ENCODE data around the gene MINPP1.
"Not testable (repeated sequence)": the region's sequence is repeated elsewhere in the genome, so short reads cannot be mapped to it uniquely, and the experiment has no call there.

Gene MINPP1

GRCh38 chr10:87579563-87579962 lies 74.9 kb downstream of the MINPP1 start:
- peaks cover 21% of the 10 kb centered on the region for H3K27me3 Mint-ChIP-seq

GRCh38 chr10:87580016-87580415 lies 75.3 kb downstream of the MINPP1 start:
- H3K27ac Mint-ChIP-seq = no peak overlapping the region
- H3K9me3 Mint-ChIP-seq = no peaks in the 10 kb centered on the region
- peaks cover 21% of the 10 kb centered on the region for H3K27me3 Mint-ChIP-seq
- no peaks in the 10 kb centered on the region for H3K4me1 Mint-ChIP-seq
- no peak overlapping the region for H3K4me3 Mint-ChIP-seq
- no peaks in the 10 kb centered on the region for H3K36me3 Mint-ChIP-seq

More at GRCh38 chr10:87579563-87579962, 74.9 kb downstream of the MINPP1 start:
- no peaks in the 10 kb centered on the region for H3K9me3 Mint-ChIP-seq
- H3K4me3 Mint-ChIP-seq = no peak overlapping the region
- H3K36me3 Mint-ChIP-seq = no peaks in the 10 kb centered on the region
- H3K4me1 Mint-ChIP-seq = no peaks in the 10 kb centered on the region
- no peak overlapping the region for H3K27ac Mint-ChIP-seq

- peaks cover 4% of the 10 kb centered on the region for H3K27me3 Mint-ChIP-seq
- no peaks in the 10 kb centered on the region for H3K4me1 Mint-ChIP-seq
- no peak overlapping the region for H3K4me3 Mint-ChIP-seq
- H3K27ac Mint-ChIP-seq = no peak overlapping the region
- no peaks in the 10 kb centered on the region for H3K36me3 Mint-ChIP-seq
- H3K9me3 Mint-ChIP-seq = no peaks in the 10 kb centered on the region
Observed at GRCh38 chr10:87585565-87586514, 81.1 kb downstream of the MINPP1 start.

GRCh38 chr10:87589645-87590051 lies 85.0 kb downstream of the MINPP1 start:
- Mint-ChIP-seq H3K9me3 (no peaks in the 10 kb centered on the region), H3K4me1 (no peaks in the 10 kb centered on the region), H3K36me3 (no peaks in the 10 kb centered on the region), H3K27ac (no peak overlapping the region), H3K27me3 (no peaks in the 10 kb centered on the region), H3K4me3 (no peak overlapping the region)

- Mint-ChIP-seq H3K9me3 (no peaks in the 10 kb centered on the region), H3K4me1 (no peaks in the 10 kb centered on the region), H3K27ac (no peak overlapping the region), H3K27me3 (peaks cover 1% of the 10 kb centered on the region), H3K36me3 (no peaks in the 10 kb centered on the region), H3K4me3 (no peak overlapping the region)
Observed at GRCh38 chr10:87590705-87591588, 86.3 kb downstream of the MINPP1 start.

- no peak overlapping the region for H3K27ac Mint-ChIP-seq
- H3K4me3 Mint-ChIP-seq = no peak overlapping the region
- no peaks in the 10 kb centered on the region for H3K36me3 Mint-ChIP-seq
- H3K4me1 Mint-ChIP-seq = no peaks in the 10 kb centered on the region
- H3K27me3 Mint-ChIP-seq = peaks cover 1% of the 10 kb centered on the region
- H3K9me3 Mint-ChIP-seq = no peaks in the 10 kb centered on the region
Observed at GRCh38 chr10:87591589-87591886, 86.8 kb downstream of the MINPP1 start.

GRCh38 chr10:87592920-87593319 lies 88.2 kb downstream of the MINPP1 start:
- H3K4me1 Mint-ChIP-seq, H3K4me3 Mint-ChIP-seq, H3K27me3 Mint-ChIP-seq, H3K36me3 Mint-ChIP-seq, H3K9me3 Mint-ChIP-seq, H3K27ac Mint-ChIP-seq: not testable (repeated sequence)

- H3K36me3 Mint-ChIP-seq = no peaks in the 10 kb centered on the region
- H3K27ac Mint-ChIP-seq = no peak overlapping the region
- no peaks in the 10 kb centered on the region for H3K9me3 Mint-ChIP-seq
- H3K27me3 Mint-ChIP-seq = peaks cover 1% of the 10 kb centered on the region
- no peak overlapping the region for H3K4me3 Mint-ChIP-seq
- no peaks in the 10 kb centered on the region for H3K4me1 Mint-ChIP-seq
Observed at GRCh38 chr10:87593702-87594101, 89.0 kb downstream of the MINPP1 start.

GRCh38 chr10:87594181-87594580 lies 89.5 kb downstream of the MINPP1 start:
- no peak overlapping the region for H3K27ac Mint-ChIP-seq
- H3K4me3 Mint-ChIP-seq = no peak overlapping the region
- peaks cover 1% of the 10 kb centered on the region for H3K27me3 Mint-ChIP-seq
- H3K4me1 Mint-ChIP-seq = no peaks in the 10 kb centered on the region
- no peaks in the 10 kb centered on the region for H3K36me3 Mint-ChIP-seq
- no peaks in the 10 kb centered on the region for H3K9me3 Mint-ChIP-seq

GRCh38 chr10:87594864-87595263 lies 90.2 kb downstream of the MINPP1 start:
- Mint-ChIP-seq H3K9me3 (no peaks in the 10 kb centered on the region), H3K27me3 (peaks cover 1% of the 10 kb centered on the region), H3K27ac (no peak overlapping the region), H3K4me1 (no peaks in the 10 kb centered on the region), H3K4me3 (no peak overlapping the region), H3K36me3 (no peaks in the 10 kb centered on the region)

GRCh38 chr10:87596351-87596750 lies 91.7 kb downstream of the MINPP1 start:
- Mint-ChIP-seq H3K9me3 (no peaks in the 10 kb centered on the region), H3K4me3 (no peak overlapping the region), H3K27ac (no peak overlapping the region), H3K4me1 (peaks cover 2% of the 10 kb centered on the region), H3K36me3 (no peaks in the 10 kb centered on the region), H3K27me3 (peaks cover 1% of the 10 kb centered on the region)

GRCh38 chr10:87598700-87599099 lies 94.0 kb downstream of the MINPP1 start:
- Mint-ChIP-seq H3K4me3 (no peak overlapping the region), H3K27ac (no peak overlapping the region), H3K4me1 (peaks cover 10% of the 10 kb centered on the region), H3K9me3 (no peaks in the 10 kb centered on the region), H3K36me3 (no peaks in the 10 kb centered on the region), H3K27me3 (peaks cover 1% of the 10 kb centered on the region)

- no peak overlapping the region for H3K27ac Mint-ChIP-seq
- no peak overlapping the region for H3K4me3 Mint-ChIP-seq
- peaks cover 10% of the 10 kb centered on the region for H3K4me1 Mint-ChIP-seq
- H3K27me3 Mint-ChIP-seq = peaks cover under 1% of the 10 kb centered on the region
- no peaks in the 10 kb centered on the region for H3K36me3 Mint-ChIP-seq
- no peaks in the 10 kb centered on the region for H3K9me3 Mint-ChIP-seq
Observed at GRCh38 chr10:87600581-87600980, 95.9 kb downstream of the MINPP1 start.
